ENCODE measurements around the gene CLDN9.
"Not testable (repeated sequence)": the region's sequence is repeated elsewhere in the genome, so short reads cannot be mapped to it uniquely, and the experiment has no call there.

The CLDN9 gene

DNA sequence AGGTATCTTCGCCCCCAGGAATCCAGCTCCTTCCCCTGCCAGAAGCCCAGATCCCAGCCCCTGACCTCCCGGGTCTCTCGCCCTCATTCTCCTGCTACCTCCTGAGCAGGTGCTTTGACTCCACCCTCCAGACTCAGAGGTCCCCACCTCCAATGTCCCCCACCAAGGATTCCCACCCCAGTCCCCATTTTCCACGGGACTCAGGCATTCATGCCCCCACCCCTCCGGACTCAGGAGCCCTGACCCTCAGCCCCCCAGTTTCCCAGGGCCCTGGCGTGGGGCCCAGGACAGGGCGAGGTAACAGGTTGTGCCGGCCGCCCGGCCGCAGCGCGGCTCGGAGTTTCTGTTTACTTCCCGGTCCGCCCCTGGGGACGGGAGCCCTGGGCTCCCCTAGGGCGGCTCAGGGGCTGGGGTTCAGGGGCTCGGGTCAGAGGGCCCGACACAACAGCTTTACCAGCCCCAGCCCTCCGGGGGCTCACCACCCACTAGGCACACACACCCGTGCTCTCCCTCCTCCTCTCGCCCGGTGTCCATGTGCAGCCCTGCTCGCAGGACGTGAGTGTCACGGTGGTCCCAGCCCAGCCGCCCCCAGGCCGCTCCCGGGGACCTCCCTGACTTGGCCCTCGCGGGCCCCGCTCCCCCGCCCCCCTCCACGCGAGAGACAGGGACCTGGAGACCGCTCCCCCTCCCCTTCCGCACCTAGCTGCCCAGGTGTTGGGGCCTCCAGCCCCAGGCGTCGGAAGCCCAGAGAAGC is 23.4 kb downstream of the CLDN9 start:
- no peak for DNase-seq

DNA sequence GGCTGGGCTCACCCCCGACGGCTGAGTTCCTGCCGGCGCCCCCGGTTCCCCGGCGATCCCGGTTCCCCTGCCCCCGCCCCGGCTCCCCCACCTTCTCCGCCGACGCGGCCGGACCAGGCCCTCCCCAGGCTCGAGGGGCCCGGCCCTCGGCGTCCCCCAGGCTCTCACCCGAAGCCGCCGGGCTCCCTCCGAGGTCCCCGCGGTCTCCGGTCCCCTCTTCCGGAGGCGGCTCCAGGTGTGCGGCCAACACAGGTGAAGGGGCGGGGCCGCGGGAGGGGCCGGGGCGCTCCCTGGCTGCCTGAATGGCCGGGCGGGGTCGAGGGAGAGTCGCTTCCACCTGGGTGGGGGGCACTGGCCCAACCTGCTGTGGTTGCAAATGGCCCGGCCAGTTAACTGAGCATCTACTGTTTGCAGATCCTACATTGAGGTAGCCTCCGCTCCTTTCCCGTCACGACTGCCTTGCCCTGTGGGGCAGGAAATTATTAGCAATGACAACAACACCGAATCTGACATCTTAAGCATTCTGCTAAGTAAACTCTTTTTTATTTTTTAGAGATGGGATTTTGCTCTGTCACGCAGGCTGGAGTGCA is 24.1 kb downstream of the CLDN9 start, which contains the start of gene BICDL2:
TSS of gene BICDL2 (minus strand) at position 219 of the 590 bp plus-strand sequence. CDS start 1,448 bp downstream, outside the sequence.
- DNase-seq, result no peak

DNA sequence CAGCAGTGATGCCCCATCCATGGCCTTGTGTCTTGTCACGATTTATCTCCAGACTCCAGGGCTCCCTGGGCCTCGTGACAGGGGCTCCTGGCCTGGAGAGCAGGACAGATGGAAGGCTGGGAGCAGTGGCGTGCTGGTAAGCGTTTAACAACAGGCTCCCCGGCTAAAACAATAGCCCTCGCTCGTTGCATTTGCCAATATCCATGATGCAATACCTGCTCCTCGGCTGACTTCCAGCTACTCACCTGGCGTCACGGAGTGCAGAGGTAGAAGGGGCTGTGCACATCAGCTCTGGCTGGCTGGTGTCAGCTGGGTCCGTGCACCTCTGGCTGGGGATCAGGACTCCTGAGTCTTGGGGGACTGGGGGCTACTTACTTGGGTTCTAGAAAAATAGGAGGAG is 25.5 kb downstream of the CLDN9 start:
- DNase-seq, result no peak

DNA sequence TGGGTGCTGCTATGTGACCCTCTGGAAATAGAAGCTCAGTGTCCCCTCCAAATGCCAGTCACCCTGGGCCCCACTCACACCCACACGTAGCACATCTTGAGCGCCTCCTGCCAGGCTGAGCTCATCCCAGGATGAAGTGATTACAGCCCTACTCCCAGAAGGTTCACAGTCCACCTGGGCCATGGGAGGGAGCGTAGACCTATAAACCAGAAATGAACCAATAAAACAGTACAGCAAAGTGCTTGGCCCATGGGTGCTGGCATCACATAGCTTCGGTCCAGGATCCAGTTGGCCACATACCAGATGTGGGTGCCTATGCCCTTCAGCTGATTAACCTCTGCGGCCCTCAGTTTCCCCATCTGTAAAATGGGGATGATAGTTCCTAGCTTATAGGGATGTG is 26.2 kb downstream of the CLDN9 start:
- DNase-seq, result no peak

DNA sequence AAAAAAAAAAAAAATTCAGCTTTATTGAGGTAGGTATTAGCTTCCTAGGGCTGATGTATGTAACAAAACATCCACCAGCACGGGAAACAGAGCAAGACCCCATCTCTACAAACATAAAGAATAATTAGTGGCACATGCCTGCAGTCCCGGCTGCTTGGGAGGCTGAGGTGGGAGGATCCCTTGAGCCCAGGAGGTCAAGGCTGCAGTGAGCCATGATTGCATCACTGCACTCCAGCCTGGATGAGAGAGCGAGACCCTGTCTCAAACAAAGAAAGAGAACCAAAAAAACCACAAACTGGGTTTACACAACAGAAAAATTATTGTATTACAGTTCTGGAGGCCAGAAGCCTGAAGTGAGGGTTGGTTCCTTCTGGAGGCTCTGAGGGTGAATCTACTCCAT is 29.7 kb downstream of the CLDN9 start:
- no peak for DNase-seq

DNA sequence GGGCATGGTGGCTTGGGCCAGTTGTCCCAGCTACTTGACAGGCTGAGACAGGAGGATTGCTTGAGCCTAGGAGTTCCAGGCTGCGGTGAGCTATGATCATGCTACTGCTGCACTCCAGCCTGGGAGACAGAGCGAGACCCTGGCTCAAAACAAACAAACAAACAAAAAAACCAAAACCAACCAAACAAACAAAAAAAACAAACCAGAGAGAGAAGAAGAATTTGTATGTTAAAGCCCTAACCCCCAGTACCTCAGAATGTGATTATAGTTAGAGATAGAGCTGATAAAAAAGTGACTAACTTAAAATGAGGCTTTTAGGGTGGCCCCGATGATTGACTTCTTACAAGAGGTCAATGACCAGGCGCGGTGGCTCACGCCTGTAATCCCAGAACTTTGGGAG is 32.0 kb downstream of the CLDN9 start:
- no peak for DNase-seq

DNA sequence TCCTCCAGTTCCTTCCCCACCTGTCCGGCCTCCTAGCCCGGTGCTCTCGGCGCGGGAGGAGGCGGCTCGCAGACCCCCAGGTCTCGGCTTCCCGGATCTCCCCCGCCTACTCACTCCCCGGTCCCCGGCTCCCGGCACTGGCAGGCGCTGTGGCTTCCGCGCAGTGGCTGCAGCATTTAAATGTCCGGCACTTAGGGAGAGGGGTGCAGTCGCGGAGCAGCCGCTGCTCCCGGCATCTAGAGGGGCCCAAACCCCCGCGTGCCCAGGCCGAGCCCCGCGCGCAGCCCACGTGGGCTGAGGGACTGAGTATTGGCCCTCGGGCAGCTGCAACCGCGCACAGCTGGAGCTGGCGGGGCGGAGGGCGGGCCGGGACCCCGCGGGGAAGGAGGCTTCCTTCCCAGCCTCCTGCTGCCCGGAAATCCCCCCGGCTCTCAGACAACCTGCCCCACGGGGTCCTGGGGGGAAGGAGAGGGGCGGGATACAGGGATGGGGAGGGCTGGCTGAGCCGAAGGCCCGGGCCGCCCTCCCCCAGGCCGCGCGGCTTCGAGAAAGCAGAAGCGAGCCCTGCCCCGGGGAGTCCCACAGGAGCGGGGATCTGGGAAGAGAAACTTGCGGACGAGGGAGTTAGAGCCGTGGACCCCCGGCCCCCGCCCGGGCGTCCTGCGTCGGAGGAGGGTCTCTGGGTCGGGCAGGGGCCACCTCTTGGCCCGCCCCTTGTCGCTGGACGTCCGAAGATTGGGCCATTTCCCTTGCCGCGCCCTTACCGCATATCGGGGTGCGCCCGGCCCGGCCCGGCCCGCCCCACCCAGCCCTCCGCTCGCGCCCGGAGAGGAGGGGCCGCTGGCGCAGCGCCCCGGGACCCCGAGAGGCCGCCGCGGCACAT is 33.3 kb downstream of the CLDN9 start, which contains the start of gene MMP25:
TSS of gene MMP25 (plus strand) at position 804 of the 883 bp plus-strand sequence. CDS start 357 bp downstream, outside the sequence.
- DNase-seq, result no peak

DNA sequence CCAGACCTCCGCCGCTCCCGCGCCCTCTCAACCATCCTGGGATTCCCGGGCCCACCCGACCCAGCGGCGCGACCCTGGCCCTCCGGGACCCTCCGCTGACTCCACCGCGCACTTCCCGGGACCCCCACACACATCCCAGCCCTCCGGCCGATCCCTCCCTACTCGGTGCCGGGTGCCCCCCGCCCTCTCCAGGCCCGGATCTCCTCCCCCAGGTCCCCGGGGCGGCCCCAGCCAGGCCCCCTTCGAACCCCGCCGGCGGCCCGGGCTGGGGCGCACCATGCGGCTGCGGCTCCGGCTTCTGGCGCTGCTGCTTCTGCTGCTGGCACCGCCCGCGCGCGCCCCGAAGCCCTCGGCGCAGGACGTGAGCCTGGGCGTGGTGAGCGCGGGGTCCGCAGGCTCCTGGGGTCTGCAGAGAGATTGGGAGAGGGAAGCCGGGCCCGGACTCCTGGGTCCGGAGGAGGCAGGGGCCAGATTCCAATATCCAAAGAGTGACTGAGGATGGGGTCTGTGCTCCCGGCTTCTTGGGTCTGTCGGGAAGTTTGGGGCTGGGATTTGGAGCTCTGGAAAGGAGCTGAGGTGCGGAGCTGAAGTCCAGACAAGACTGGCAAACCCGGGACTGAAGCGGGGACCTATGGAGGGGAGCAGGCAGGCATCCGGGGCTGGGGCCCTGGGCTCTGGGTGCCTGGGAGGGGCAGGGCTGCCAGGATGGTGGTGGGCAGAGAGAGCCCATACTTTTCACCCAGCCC is 34.1 kb downstream of the CLDN9 start:
- DNase-seq, result no peak

DNA sequence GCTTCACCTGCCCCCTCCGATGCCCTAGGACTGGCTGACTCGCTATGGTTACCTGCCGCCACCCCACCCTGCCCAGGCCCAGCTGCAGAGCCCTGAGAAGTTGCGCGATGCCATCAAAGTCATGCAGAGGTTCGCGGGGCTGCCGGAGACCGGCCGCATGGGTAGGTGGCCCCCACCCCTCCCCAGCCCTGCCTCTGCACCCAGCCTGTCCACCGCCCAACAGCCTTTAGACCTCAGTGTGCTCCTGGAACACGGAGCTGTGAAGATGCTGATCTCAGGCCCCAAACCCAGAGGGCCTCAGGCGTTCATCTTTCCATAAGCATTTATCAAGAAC is 34.6 kb downstream of the CLDN9 start:
- no peak for DNase-seq

DNA sequence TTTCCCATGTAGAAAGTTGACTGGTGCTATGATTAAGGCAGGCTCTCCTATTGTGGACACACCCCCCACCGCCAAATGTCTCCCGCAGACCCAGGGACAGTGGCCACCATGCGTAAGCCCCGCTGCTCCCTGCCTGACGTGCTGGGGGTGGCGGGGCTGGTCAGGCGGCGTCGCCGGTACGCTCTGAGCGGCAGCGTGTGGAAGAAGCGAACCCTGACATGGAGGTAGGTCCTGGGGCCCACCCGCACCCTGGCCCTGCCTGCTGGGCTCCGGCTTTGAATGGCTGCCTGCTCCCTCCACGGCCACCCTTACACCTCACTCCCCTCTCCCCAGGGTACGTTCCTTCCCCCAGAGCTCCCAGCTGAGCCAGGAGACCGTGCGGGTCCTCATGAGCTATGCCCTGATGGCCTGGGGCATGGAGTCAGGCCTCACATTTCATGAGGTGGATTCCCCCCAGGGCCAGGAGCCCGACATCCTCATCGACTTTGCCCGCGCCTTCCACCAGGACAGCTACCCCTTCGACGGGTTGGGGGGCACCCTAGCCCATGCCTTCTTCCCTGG is 37.3 kb downstream of the CLDN9 start:
- no peak for DNase-seq

DNA sequence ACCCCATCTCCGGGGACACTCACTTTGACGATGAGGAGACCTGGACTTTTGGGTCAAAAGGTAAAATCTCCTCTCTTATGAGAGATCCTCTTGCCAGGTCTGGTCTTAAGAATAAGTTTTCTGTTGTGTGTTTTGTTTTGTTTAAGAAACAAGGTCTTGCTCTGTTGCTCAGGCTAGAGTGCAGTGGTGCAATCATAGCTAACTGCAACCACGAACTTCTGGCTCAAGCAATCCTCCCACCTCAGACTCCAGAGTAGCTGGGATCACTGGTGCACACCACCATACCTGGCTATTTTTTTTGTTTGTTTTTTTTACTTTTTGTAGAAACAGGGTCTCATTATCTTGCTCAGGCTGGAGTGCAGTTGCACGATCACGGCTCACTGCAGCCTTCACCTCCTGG is 37.8 kb downstream of the CLDN9 start:
- DNase-seq, result no peak

DNA sequence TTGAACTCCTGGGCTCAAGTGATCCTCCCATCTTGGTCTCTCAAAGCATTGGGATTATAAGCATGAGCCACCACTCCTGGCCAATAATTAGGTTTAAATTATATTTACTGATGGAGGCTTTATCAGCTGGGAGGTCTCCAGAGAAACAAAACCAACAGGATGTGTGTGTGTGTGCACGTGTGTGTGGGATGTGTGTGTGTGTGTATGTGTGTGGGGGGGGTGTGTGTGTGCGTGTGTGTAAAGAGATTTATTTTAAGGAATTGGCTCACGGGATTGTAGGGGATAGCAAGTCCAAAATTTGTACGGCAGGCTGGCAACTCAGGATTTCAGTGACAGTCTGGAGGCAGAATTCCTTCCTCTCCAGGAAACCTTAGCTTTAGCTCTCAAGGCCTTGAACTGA is 38.3 kb downstream of the CLDN9 start:
- no peak for DNase-seq

DNA sequence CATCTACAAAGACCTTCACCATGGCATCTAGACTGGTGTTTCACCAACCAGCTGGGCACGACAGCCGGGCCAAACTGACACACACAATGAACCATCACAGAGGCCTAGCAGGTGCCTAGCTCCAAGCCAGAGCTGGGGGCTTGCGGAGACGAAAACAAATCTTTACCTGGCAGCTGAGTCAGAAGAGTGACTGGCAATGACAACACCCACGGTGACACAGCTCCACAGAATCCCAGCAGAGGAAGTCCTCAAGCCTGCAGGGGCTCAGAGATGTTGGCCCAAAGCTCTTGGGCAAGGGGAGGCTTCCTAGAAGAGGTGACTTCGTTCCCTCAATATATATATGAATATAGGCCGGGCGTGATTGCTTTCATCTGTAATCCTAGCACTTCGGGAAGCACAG is 38.8 kb downstream of the CLDN9 start:
- DNase-seq, result no peak

DNA sequence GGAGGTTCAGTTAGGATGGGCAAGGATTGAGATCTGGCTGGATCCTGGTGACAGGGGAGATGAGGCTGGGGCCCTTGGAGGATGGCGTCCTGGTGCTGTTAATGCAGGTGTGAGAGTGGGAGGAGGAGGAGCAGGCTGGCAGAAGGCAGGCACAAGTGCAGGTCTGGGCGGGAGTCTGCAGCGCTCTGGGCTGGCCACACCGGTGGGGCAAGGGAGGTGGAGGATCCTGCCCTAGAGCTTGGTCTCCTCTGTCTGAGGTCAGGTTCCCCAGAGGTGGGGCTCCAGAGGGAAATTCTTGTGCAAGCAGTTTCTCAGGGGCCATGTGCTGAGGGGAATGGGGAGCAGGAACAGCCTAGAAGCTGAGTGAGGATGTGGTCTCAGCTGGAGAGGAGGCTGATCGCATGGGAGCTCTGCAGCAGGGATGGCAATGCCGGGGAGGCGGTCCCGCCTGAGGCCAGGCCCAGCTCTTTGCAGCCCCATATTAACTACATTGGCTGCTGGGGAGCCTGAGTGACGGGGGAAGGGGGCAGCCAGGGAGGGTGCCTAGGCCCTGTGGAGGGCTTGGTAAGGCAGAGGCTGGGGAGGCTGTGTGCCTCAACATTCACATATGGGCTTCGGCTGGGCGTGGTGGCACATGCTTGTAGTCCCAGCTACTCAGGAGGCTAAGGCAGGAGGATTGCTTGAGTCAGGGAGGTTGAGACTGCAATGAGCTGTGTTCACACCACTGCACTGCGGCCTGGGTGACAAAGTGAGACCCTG is 40.0 kb downstream of the CLDN9 start:
- DNase-seq, result not testable (repeated sequence)

DNA sequence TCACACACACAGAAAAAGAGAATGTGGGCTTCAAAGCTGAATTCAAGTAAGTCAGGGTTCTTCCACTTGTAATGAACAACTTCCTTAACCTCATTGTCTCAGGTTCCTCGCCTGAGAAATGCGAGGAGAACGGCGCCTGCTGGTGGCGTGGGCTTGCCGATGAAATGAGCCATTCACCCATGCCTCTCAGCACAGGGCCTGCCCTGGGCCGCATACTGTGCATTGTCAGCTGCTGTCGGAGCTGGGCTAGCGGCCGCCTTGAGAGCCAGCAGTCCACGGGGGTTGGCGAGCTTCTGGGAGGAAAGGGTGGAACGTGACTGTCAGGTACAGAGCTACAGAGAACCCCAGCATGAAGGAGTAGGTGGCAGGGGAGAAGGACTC is 40.6 kb downstream of the CLDN9 start:
- DNase-seq, result not testable (repeated sequence)

DNA sequence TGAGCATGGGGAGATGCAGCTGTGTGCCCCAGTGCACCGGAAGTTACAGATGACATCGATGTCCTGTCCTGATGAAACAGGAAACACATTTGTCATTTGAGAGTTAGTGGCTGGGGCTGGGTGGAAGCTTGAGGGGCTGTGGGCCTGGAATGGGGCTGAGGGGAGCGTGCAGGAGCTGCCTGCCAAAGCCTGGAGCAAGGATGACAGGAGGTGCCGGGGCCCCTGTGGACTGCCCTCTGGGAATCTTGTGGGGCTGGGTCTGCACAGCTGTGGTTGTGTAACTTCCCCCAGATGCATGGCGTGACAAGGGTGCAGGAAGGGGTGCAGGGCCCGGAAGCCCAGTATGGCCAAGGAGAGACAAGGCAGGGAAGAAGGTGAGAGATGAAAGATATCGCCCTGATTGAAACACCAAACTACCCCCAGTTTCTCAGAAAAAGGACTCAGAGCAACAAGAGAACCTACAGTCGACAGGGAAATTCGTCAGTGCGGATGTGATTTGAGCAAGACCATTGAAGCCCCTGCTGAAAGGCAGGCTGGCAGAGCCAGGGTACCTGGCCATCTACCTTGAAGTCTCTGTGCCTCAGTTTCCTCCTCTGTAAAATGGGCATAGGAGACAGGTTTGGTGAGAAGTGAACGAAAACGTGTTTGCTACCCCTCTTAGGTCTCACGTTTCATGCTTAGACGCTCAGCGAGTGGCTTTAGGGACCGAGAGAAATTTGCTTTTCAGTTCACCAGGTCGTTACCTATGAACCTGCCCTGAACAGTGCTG is 42.4 kb downstream of the CLDN9 start:
- DNase-seq, result peak; percentile 58

DNA sequence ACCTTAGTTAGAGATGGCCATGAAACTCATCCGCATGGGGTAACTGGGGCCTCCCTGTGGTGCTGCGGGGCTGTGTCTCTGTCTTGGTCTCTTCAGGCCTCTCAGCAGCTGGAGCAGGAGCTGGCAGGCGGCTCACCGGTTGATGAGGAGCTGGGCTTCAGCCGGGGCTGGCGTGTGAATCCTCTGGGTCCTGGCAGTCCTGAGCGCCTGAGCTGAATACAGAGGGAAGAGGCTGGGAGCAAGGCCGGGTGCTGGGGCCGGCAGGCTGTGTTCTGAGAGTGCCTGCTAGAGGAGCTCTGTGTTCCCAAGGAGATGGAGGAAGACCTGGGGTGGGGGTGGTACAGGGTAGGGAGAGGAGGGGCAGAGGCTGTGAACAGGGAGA is 43.0 kb downstream of the CLDN9 start:
- not testable (repeated sequence) for DNase-seq

DNA sequence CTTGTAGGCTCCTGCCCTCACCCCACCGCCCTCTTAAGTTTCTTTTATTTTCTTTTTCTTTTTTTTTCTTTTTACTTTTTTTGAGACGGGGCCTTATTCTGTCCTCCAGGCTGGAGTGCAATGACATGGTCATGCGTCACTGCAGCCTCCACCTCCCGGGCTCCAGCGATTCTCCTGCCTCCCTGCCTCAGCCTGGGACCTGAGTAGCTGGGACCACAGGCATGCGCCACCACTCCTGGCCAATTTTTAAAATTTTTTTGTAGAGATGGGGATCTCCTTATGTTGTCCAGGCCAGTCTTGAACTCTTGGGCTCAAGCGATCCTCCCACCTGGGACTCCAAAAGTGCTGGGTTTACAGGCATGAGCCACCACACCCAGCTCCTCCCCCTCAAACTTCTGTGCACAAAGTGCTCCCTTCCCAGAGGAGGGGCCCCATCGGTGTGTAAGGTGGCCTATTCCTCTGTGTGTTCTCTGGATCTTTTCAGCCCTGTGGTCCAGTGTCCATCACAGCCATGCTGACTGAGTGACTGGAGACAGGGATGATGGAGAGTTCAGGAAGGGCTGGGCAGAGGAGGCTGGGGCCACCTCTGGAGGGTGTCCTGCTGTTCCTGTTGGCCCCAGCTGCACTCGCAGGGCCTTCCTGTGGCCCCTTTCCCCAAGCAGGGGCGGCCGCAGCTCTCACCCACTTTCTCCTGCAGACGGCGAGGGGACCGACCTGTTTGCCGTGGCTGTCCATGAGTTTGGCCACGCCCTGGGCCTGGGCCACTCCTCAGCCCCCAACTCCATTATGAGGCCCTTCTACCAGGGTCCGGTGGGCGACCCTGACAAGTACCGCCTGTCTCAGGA is 43.8 kb downstream of the CLDN9 start:
- no peak for DNase-seq

DNA sequence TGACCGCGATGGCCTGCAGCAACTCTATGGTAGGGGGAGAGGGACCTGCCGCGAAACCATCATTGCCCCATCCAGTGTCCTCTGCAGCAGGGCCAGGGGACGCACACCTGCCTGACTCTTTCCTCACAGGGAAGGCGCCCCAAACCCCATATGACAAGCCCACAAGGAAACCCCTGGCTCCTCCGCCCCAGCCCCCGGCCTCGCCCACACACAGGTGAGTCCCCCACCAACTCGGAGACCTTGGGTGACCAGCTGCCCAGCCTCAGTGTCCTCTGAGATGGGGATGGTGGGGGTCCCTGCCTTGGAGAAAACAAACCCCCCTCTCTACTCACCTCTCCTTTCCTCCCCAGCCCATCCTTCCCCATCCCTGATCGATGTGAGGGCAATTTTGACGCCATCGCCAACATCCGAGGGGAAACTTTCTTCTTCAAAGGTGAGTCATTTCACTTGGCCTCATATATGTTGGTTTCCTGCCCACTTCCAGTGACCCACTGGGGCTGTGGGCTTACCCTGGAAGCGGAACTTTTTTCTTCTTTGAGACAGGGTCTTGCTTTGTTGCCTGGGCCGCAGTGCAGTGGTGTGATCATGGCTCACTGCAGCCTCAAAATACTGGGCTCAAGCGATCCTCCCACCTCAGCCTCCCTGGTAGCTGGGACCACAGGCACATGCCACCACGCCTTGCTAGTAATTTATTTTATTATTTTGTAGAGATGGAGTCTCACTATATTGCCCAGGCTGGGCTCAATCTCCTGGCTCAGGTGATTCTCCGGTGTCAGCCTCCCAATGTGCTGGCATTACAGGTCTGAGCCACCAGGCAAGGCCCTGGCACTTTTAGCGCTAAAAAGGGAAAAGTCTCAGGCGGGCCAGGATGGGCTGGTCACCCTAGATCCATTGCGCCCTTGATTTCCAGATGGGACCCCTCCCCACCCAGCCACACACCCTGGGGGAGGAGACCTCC is 44.7 kb downstream of the CLDN9 start:
- no peak for DNase-seq
